ENCODE measurements around the gene LILRB4. TPM values are rescaled to one million over a fixed set of nuclear protein-coding genes. Genes with fewer than 3 reads are reported as not detected.

The LILRB4 gene
- total and polyA plus RNA-seq, 2 donors (not counting 3 experiments of a cell fraction or from before 2014, with no cell fraction given): not detected

GRCh38 chr19:54668353-54668752 is 5.6 kb downstream of the LILRB4 start:
- H3K4me1 ChIP-seq (ENCODE audit: control insufficient read depth, extremely low read depth, insufficient read depth, low read length): no peaks in the 10 kb centered on the region
- ChIA-PET POLR2A (no interaction called here), CTCF (interaction anchor here (1.5 kb wide), 1 partner anchor 15 kb away, joined by 4 read pairs; no protein-coding TSS in a partner anchor)
- H3K9me3 ChIP-seq (replicated peaks; ENCODE audit: control insufficient read depth, insufficient read depth, low read length): no peaks in the 10 kb centered on the region
- H3K27me3 ChIP-seq (ENCODE audit: control insufficient read depth in 2 of 2, insufficient read depth in 2 of 2, low read length in 2 of 2): no peaks in the 10 kb centered on the region
- TF ChIP-seq FOS (IDR thresholded peaks at IDR 0.05; ENCODE audit: borderline replicate concordance, insufficient read depth, low read length) (no peak), POLR2AphosphoS5 (IDR thresholded peaks at IDR 0.05; ENCODE audit: insufficient read depth, low read depth, low read length) (no peak)
- no peak overlapping the region for H3K4me3 ChIP-seq (replicated peaks in 1 of 3; ENCODE audit: insufficient read depth in 1 of 3, low read depth in 1 of 3, low read length in 3 of 3)
- BruUV-seq (replicated peaks): no TSS peak
- no peak for DNase-seq (ENCODE audit: low read depth, low spot score)
- no peak overlapping the region for H3K9ac ChIP-seq (replicated peaks; ENCODE audit: extremely low read depth, insufficient read depth, low read length)
- no peak overlapping the region for H2AFZ ChIP-seq (ENCODE audit: low read depth, low read length)
- H4K20me1 ChIP-seq (replicated peaks; ENCODE audit: control insufficient read depth, extremely low read depth, insufficient read depth, low read length): no peaks in the 10 kb centered on the region
- no peak for FAIRE-seq
- H3K9me1 ChIP-seq (replicated peaks; ENCODE audit: control insufficient read depth, extremely low read depth, insufficient read depth, low read length): no peaks in the 10 kb centered on the region
- H3K79me2 ChIP-seq (ENCODE audit: control insufficient read depth, insufficient read depth, low read length): no peaks in the 10 kb centered on the region
- H3K27ac ChIP-seq (ENCODE audit: insufficient read depth, low read depth, low read length): no peak overlapping the region
- no peaks in the 10 kb centered on the region for H3K36me3 ChIP-seq (ENCODE audit: control insufficient read depth in 2 of 2, extremely low read depth in 1 of 2, insufficient read depth in 2 of 2, low read length in 2 of 2)
- dilution Hi-C loops (cut with MboI; ENCODE audit: extremely low pct_ligation_motif_present, low sequenced_read_pairs) (no loop called here), intact Hi-C loops (cut with micrococcal nuclease) (no loop called here)
- no peak overlapping the region for H3K4me2 ChIP-seq (ENCODE audit: insufficient read depth, low read length)

GRCh38 chr19:54670576-54671357 is 8.0 kb downstream of the LILRB4 start:
- Histone ChIP-seq H3K4me1 (ENCODE audit: control insufficient read depth, extremely low read depth, insufficient read depth, low read length) (no peaks in the 10 kb centered on the region), H3K27ac (ENCODE audit: insufficient read depth, low read depth, low read length) (no peak overlapping the region), H3K36me3 (ENCODE audit: control insufficient read depth in 2 of 2, extremely low read depth in 1 of 2, insufficient read depth in 2 of 2, low read length in 2 of 2) (no peaks in the 10 kb centered on the region), H3K9ac (replicated peaks; ENCODE audit: extremely low read depth, insufficient read depth, low read length) (no peak overlapping the region), H3K27me3 (ENCODE audit: control insufficient read depth in 2 of 2, insufficient read depth in 2 of 2, low read length in 2 of 2) (no peaks in the 10 kb centered on the region), H3K9me3 (replicated peaks; ENCODE audit: control insufficient read depth, insufficient read depth, low read length) (no peaks in the 10 kb centered on the region), H2AFZ (ENCODE audit: low read depth, low read length) (no peak overlapping the region), H3K9me1 (replicated peaks; ENCODE audit: control insufficient read depth, extremely low read depth, insufficient read depth, low read length) (no peaks in the 10 kb centered on the region), H4K20me1 (replicated peaks; ENCODE audit: control insufficient read depth, extremely low read depth, insufficient read depth, low read length) (no peaks in the 10 kb centered on the region), H3K4me3 (replicated peaks in 1 of 3; ENCODE audit: insufficient read depth in 1 of 3, low read depth in 1 of 3, low read length in 3 of 3) (no peak overlapping the region), H3K79me2 (ENCODE audit: control insufficient read depth, insufficient read depth, low read length) (no peaks in the 10 kb centered on the region), H3K4me2 (ENCODE audit: insufficient read depth, low read length) (no peak overlapping the region)
- dilution Hi-C loops (cut with MboI; ENCODE audit: extremely low pct_ligation_motif_present, low sequenced_read_pairs): no loop called here
- no peak for TF ChIP-seq GATA2 (IDR thresholded peaks at IDR 0.05; ENCODE audit: insufficient read depth, insufficient read length, low read depth, low read length)
- TF ChIP-seq FOS (IDR thresholded peaks at IDR 0.05; ENCODE audit: borderline replicate concordance, insufficient read depth, low read length): no peak
- TF ChIP-seq CTCF (IDR thresholded peaks at IDR 0.05; ENCODE audit: extremely low read depth in 1 of 2, insufficient read depth in 1 of 2, low read depth in 1 of 2, low read length in 2 of 2): no peak
- TF ChIP-seq JUN (IDR thresholded peaks at IDR 0.05; ENCODE audit: borderline replicate concordance, insufficient read depth, insufficient read length, low read depth): no peak
- no peak for TF ChIP-seq MYC (IDR thresholded peaks at IDR 0.05; ENCODE audit: low read depth, low read length)
- TF ChIP-seq MAX (IDR thresholded peaks at IDR 0.05; ENCODE audit: insufficient read depth, insufficient read length): no peak
- no peak for TF ChIP-seq POLR2AphosphoS5 (IDR thresholded peaks at IDR 0.05; ENCODE audit: insufficient read depth, low read depth, low read length)
- TF ChIP-seq POLR2A (IDR thresholded peaks at IDR 0.05; ENCODE audit: low read depth, low read length): no peak
- TF ChIP-seq EZH2 (IDR thresholded peaks at IDR 0.05; ENCODE audit: borderline replicate concordance, low read depth, low read length, severe bottlenecking): no peak
- no peak for FAIRE-seq
- POLR2A ChIA-PET: no interaction called here
- DNase-seq (ENCODE audit: low read depth, low spot score): no peak
- CTCF ChIA-PET: interaction anchor here (4.8 kb wide), 1 partner anchor 19 kb away, joined by 28 read pairs; no protein-coding TSS in a partner anchor
- intact Hi-C loops (cut with micrococcal nuclease): loop anchor here (10.0 kb wide), 1 partner anchor 464 kb away; no protein-coding TSS in a partner anchor
- BruUV-seq (replicated peaks): no TSS peak
